Measurements from ENCODE around the gene IQCH. TPM values are rescaled to one million over a fixed set of nuclear protein-coding genes. Genes with fewer than 3 reads are reported as not detected.

IQCH gene
- total and polyA plus RNA-seq, 9 of the 15 experiments (the other 6 are each of a cell fraction or from before 2014, with no cell fraction given) = 1.8 to 3.9 (median 2.7) TPM

GRCh38 chr15:67409175-67409574 is 154.6 kb downstream of the IQCH start:
- DNase-seq (ENCODE audit: extremely low read depth in 1 of 4, low spot score in 3 of 4) (peak; percentile 45 to 56 (median 48)), ATAC-seq (peak; percentile 66), FAIRE-seq (peak; percentile 56)
- Histone ChIP-seq H3K4me2 (ENCODE audit: insufficient read depth, low read length) (peak overlapping the region; percentile 63), H3K9me1 (ENCODE audit: control insufficient read depth, insufficient read depth, low read length) (no peaks in the 10 kb centered on the region), H3K4me3 (no peak overlapping the region), H3K9ac (ENCODE audit: insufficient read depth in 1 of 2, low read depth in 2 of 2, low read length in 2 of 2) (peak overlapping the region; percentile 6 to 37; a peak in 1 of 4 replicates), H3K27me3 (ENCODE audit: control insufficient read depth in 2 of 2, insufficient read depth in 2 of 2, low read length in 2 of 2) (no peaks in the 10 kb centered on the region), H3K79me2 (ENCODE audit: control insufficient read depth, insufficient read depth, low read length) (no peaks in the 10 kb centered on the region), H3K4me1 (replicated peaks in 1 of 2; ENCODE audit: control insufficient read depth in 2 of 2, insufficient read depth in 2 of 2, low read length in 2 of 2) (peaks cover 4 to 47% of the 10 kb centered on the region in 2 experiments; a peak in 4 of 5 replicates), H3K27ac (ENCODE audit: extremely low read depth, low read depth, low read length) (peak overlapping the region; percentile 39; the same call in 2 of the 3 replicates), H3K36me3 (ENCODE audit: control insufficient read depth, insufficient read depth, low read length) (no peaks in the 10 kb centered on the region), H4K20me1 (replicated peaks; ENCODE audit: control insufficient read depth, insufficient read depth, low read length) (no peaks in the 10 kb centered on the region), H2AFZ (ENCODE audit: low read depth, low read length) (peak overlapping the region; percentile 92), H3K9me3 (replicated peaks; ENCODE audit: control insufficient read depth, insufficient read depth, low read depth, low read length) (no peaks in the 10 kb centered on the region)
- intact Hi-C loops (cut with micrococcal nuclease) (no loop called here), in situ Hi-C loops (cut with MboI) (no loop called here)
- no TSS peak for BruUV-seq (replicated peaks)
- TF ChIP-seq ZNF592 (IDR thresholded peaks at IDR 0.05) (peak; percentile 65; the same call in 1 of the 2 replicates), ZNF143 (CRISPR knock-in tag; IDR thresholded peaks at IDR 0.05) (peak; percentile 65), HSF4 (CRISPR knock-in tag; IDR thresholded peaks at IDR 0.05; ENCODE audit: borderline replicate concordance) (peak; percentile 55; the same call in 1 of the 2 replicates), CXXC5 (CRISPR knock-in tag; IDR thresholded peaks at IDR 0.05) (peak; percentile 36; the same call in 1 of the 2 replicates), DPF2 (IDR thresholded peaks at IDR 0.05) (0 out of 2 replicates have a peak, but pooled peaks have one; percentile 27), NFRKB (IDR thresholded peaks at IDR 0.05; ENCODE audit: low read depth) (no peak), BRCA1 (IDR thresholded peaks at IDR 0.05) (no peak), BRCA1 (CRISPR knock-in tag; IDR thresholded peaks at IDR 0.05) (no peak), CTCF (IDR thresholded peaks at IDR 0.05 in 2 of 3, conservative IDR thresholded peaks at IDR 0.05 in 1 of 3; ENCODE audit: insufficient read depth in 2 of 3, low read depth in 1 of 3, low read length in 3 of 3) (peak in 2 of 3 experiments; percentile 5 to 16; a peak in 2 of 6 replicates), ZBTB34 (CRISPR knock-in tag; IDR thresholded peaks at IDR 0.05) (0 out of 2 replicates have a peak, but pooled peaks have one; percentile 23), HDGF (IDR thresholded peaks at IDR 0.05) (no peak), TBP (optimal IDR thresholded peaks at IDR 0.05; ENCODE audit: low read depth, low read length) (no peak)
- ChIA-PET POLR2A (interaction anchor here (1.2 kb wide), 1 partner anchor 10 kb away, joined by 3 read pairs; no protein-coding TSS in a partner anchor), CTCF (ENCODE audit: low intra/inter-chr PET ratio) (no interaction called here)
- 2% methylated on average over 6 of the region's 6 CpGs for WGBS (ENCODE audit: insufficient coverage, low coverage, missing lambda C conversion rate)

Measured in K562 (cell line).